ENCODE measurements around the gene SMG6.

The SMG6 gene

DNA sequence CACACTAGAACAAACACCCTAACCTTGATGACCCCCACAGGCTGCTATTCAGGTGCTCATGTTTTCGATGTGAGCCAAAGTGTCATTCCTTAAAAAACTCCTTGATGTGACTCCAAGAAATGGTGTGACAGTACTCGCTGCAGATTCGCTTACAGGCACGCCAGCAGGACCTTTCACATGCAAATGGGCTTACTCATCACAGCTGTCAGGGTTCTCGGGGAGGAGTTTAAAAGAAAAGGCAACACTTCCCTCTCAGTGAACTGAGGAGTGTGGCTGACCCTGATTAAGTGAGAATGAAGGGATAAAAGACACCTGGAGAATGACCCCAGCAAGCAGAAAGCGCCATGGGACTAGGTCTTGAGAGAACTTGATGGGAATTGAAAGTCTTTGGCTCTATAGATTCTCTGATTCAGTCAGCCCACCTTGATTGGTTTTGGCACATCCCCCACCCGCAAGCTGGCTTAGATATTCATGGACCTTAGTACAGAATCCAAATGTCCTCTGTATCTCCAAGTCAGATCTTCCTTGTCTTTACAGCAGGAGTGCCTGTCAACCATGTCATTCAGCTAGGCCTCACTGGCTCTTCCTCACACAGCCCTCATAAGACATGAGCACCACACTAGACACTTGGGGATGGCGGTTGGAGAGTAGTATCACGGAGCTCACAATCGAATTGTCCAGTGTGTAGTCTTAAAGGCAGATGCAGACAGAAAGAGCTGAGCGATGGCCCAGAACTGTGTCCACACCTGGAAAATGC, 166.1 kb downstream of the SMG6 start:
- no peak for DNase-seq

DNA sequence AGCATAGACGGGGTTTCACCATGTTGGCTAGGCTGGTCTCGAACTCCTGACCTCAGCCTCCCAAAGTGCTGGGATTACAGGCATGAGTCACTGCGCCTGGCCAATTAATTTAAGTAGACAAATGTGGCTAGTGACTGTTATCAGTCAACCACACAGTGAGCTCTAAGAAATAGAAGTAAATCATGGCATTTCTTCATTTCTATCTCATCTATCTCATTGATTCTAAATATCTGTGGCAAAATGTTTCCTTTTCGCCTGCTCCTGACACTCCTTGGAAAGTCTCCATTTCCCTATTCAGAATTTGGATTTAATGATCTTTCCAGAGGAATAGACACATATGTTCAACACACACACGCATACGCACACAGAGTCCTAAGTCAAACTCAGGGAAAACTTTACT, 167.3 kb downstream of the SMG6 start:
- no peak for DNase-seq

DNA sequence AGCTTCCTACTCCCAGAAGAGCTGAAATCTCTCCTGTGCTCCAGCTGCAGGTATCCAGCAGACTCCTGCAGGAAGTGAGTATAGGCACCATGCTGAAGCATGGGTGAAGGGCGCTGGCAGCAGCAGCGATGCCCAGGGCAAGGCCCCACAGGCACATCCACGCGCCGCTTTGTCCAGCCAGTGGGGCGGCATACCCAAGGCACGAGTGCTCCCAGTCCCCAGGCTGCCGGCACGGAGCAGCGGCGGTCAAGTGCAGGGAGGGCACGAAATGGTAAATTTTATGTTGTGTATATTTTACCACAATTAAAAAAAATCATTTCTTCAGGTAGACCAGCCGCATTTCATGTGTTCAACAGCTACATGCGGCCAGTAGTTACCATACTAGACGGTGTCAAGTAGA, 175.6 kb downstream of the SMG6 start:
- DNase-seq: no peak

DNA sequence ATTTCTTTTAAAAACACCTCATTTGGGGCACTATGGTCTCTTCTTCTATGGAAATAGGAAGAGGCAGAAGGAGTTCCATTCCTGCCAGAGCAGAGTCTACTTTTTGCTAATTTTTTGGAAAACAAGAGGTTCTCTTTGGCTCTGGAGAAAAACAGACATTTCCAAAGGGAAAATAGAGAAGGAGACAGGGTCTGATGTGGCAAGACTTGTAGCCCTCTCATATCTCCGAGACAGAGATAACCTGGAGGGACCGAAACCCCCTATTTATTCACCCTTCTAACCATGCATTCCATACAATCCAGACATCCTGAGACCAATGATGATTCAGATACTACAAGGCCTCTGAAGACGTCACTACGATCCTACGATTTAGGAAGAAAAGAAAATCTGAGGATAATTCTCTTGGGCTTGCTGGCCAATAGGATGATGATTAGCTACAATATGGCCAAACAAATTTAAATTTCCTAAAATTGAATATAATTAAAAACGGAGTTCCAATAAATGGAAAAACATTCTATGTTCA, 178.5 kb downstream of the SMG6 start:
- no peak for DNase-seq

DNA sequence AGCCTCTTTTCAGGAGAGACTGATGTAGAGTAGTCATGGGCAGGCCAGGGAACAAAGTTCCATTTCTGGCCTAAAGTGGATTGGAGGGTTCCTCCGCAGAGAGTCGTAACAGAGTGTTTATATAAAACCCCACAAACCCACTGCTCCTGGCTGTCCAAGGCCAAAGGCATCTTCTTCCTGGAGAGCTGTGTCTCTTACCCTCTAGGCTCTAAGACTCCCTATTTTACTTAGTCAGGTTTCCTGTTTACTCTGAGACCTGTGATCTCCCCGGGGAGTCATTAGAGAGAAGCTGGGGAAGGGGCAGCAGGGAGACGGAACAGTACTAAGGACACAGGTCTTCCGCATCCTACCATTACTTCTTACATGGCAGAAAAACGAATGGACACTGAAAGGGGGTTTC, 179.2 kb downstream of the SMG6 start:
- DNase-seq: no peak

DNA sequence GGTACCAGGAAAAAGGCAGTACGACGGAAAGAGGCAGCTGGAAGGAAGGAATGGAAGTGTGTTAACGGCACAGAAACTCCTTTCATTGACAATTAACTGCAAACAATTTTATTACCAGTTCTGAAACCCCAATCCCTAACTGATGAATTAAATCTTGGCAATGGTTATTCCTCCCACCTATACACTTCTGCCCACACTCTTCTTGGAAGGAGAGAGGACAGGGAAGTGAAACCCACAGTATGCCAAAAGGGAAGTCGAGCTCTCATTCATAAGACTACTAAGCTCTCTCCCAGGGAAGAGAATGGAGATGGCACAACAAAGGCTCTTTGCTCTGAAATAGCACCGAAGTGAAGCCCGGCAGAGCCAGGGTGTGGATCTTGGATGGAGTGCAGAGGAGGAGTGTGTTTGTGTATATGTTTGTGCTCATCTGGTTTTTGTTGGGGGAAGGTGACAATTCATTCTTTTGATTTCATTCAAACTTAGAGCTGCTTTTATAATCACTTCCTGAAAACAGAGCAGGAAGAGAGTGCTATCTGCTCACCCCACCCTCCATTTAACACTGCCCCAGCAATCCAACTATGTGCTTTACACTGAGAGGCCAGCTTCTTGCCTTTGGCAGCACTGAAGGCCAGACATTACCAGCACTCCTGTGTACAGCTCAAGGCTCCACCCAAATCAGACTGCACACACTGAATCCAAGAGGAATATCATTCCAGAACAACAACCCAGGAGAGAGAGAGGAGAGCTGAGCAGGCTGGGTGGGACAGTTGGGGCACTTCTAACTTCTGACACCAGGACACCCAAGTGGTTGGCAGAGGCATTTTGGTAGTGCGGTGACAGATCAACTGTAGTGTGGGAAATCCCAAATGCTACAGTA, 180.0 kb downstream of the SMG6 start:
- no peak for DNase-seq

DNA sequence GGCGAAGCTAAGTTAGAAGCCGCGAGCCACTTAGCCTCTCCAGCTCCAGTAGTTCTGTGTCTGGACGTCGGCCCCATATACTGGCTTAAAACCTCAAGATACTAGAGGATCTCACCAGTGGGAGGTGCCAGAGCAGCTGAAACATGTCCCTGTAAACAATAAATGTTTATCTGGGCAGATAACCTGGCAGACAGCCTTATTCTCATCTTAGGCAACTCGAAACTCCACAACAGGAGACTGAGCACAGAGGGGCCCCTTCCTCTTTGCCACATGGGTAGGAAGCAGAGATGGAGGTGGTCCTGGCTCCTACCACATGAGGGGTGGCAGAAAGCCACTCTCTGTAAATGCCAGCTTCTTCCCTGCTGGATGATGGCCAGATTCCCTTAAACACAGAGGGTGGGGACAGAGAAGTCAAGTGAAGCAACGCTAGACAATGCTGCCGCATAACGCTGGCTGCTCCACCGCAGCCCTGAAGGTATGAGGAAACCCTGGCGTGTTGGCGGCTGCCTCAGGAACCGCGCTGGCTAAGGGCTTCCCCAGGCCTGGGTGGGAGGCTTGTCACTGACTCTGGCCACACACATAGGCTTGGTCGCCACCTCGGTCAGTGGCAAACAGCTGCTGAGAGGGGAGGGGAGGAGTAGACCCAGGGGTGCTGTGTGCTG, 180.8 kb downstream of the SMG6 start:
- DNase-seq: peak; percentile 2

DNA sequence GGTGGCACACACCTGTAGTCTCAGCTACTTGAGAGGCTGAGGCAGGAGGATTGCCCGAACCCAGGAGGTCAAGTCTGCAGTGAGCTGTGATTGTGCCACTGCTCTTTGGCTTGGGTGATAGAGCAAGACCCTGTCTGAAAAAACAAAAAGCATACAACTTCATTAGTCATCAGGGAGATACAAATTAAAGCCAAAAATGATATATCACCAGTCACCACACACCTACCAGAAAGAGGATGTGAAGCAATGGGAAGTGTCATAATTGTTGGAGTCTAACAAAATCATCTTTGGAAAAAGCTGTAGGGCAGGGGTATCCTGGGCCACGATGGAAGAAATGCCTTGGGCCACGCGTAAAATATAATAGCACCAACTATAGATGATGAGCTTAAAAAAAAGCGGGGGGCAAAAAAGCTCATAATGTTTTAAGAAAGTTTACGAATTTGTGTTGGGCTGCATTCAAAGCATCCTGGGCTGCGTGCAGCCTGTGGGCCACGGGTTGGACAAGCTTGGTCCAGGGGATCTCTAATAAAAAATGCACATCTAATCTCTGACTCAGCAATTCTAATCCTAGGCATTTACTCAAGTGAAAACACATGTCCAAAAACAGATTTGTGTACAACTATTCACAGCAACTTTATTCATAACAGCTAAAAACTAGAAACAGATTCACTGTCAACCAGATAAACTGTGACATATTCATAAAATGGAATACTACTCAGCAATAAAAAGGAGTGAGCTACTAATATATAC, 182.8 kb downstream of the SMG6 start:
- no peak for DNase-seq

DNA sequence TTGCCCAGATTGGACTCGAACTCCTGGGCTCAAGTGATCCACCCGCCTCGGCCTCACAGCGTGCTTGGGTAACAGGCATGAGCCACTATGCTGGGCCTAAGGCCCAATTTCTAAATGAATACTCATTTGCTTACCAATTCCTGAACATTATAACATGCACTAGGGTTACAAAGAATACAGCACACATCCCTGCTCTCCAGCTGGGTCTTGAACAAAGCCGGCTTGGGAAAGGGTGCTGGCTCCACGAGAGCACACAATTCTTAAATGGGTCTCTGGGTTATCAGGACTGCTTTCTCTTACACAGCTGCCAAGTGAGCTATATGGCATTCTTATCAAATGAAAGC, 190.3 kb downstream of the SMG6 start:
- DNase-seq: no peak

DNA sequence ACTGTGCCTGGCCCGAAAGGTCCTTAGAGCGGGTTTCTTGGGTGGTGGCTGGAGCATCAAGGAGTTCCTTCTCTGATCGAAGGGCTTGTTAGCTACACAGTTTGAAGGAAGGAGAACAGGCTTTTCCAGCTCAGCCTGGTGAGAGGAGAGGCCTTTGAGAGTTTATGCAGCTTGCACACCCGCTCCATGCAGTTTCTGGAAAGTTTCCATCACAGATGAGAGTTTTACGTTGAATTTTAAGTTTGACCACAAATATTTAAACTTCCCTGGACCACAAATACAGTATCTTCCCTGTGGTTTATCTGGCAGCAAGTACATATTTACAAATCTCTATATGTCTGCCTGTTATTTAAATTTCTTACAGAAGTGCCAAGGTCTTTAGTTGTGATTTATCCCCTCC, 191.9 kb downstream of the SMG6 start:
- DNase-seq: no peak

DNA sequence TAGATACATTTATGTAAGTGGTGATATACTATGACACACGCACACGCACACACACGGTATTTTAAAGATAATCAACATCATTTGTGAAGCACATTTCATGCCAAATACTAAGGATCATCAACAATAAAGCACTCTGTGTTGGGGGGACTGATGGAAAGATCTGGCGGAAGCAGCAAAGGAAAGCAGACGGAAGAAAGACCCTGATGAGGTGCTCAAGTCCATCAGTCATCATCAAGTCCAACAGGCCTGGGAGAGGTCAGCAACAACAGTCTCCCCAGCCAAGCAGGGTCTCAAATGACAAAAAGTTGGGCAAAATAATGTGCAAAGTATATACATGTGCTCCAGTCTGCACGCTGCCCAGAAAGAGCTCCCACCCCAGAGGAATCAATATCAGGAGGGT, 193.1 kb downstream of the SMG6 start:
- DNase-seq: no peak

DNA sequence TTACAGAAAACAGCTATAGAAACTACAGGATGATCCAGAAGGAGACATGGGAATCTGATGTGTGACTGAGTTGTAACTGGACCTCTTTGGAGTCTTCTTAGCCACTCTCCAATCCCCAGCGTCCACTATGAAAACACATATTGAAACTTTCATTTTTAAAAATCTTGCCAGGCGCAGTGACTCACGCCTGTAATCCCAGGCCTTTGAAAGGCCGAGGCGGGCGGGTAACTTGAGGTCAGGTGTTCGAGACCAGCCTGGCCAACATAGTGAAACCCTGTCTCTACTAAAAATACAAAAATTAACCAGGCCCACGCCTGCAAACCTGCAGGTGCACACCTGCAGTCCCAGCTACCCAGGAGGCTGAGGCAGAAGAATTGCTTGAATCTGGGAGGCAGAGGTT, 195.4 kb downstream of the SMG6 start:
- no peak for DNase-seq

DNA sequence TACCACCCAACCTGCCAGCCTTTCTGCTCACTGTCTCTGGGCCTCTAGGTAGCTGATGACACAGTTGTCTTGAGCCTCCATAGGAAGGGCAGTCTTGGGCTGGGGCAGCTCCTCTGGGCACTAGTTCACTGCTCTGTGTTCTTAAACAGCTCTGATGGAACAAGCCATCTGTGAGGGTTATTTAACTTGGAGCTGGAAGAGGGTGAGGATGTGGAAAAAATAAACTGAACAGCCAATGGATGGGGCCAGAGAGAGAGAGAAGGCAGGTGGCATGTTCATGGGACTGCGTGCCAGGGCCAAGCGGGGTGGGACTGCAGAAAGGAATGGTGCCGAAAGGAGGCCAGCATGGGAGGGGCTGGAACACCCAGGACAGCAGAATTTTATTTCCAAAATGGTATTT, 196.1 kb downstream of the SMG6 start:
- no peak for DNase-seq

DNA sequence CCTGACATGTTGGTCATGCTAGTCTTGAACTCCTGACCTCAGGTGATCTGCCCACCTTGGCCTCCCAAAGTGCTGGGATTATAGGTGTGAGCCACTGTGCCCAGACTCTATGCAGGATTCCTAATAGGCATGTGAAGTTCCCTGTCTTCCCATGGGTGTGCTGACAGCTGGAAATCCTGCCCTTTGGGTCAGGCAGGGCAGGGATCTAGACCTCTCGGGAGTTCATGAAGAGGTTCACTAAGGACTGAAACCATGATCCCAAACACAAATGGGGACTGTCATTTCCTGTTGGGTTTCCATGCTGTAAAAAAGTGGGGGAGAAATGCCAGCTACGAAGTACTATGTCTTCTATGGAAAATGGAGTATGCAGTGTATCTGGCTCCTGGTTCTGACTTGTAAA, 196.5 kb downstream of the SMG6 start:
- DNase-seq: no peak

DNA sequence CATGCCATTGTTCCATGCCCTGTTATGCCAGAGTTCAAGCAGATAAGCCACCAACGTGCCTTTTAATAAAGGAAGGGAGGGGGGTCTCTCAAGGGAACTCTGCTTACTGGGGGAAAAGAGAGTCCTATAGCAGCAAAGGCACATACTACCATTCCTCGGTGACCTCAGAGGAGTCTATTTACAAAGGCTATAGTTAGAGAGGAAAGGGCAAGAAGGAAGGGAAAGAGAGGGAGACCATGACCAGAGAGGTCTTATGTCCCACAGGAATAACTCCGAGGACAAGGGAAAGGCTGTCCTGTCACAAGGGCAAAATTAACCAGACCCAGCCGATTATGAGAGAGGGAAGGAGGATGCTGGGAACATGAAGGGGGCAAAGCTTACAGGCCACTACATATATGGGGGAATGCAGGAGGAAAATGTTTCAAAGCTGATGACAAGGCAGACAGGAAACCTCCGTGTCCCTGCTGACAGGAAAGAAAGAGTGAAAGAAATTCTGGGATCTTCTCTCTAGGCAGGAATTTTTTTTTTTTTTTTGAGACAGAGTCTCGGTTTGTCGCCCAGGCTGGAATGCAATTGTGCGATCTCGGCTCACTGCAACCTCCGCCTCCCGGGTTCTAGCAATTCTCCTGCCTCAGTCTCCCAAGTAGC, 197.2 kb downstream of the SMG6 start:
- no peak for DNase-seq

DNA sequence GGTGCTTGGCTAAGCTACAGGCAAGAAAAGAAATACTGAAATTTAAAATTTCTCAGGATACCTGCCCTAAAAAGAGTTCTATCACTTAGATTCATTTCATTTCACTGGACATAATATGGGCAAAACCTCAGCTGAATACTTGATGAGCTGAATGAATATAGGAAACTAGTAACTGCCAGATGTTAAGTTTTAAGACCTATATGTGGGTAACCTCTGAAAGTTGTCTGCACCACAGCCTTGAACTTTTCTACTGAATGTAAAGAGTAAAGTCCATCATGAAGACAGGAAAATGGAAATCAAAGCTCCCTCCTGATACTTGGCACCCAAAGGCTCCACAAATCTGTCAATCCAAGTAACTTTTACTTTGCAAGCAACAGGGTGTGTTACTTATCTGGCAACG, 197.9 kb downstream of the SMG6 start:
- no peak for DNase-seq

DNA sequence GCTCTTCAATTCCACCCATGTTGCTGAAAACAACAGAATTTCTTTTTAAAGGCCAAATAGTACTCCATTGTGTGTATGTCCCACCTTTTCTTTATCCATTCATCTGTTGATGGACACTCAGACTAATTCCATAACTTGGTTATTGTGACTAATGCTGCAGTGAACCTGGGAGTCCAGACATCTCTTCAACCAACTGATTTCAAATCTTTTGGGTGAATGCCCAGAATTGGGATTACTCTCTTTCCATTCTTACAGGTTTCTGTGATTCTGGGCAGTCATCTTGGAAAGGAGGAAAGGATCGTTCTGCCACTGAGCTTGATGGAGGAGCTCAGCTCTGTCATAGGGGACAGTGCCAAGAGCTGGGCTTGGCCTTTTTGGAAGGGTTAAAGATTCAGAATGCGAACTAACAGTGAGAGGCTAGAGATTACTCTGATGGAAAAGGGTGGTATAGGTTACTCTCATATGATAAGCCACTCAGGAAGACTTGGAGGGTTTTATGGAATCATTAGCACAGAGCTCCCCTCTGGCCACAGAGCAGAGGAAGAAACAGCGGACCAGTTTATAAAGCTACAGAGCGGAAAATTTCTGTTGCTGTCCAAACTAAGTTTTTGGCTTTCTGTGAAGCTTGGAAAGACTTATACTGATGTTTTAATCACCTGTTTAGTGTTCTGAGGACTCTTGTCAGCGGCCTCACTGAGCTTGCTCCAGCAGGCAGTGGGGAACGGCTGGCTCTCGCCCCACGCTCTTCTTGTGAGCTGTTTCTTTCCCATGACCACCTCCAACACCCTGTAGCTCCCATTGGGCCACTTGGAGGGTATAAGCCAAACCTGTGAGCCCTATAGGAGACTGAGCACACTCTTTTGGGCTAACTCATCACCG, 200.4 kb downstream of the SMG6 start:
- no peak for DNase-seq

DNA sequence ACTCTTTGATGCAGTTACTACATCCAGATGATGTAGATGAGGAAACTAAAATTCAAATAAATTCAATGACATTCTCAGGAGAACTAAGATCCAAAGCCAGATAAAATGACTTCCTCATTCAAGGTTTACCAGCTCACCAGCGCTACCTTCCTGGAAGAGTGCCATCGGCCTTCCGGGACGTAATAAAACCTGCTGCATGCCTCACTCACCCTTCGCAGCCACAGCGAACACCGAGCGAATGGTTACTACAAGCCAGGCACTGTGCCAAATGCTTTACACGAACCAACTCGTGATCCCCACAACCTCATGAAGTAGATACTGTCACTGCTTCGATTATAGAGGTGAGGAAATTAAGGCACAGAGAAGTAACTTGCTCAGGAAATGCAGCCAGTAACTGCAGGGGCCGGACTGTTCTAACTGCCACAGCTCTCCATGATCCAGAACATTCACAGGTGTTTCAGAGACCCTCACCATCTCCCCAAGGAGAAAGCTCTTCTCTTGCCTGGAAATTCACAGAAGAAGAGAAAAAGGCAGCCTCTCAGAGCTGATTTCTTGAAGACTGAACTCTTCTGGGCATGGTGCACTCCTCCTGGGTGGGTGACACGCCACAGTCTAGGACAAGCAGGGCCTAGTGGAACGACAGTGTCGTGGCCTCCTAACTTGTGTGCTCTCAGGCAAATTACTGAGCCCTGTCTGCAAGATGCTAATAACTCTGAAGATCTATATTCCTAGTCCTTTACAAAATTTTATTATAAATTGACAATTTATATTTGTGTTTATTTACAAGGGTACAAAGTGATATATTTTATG, 201.9 kb downstream of the SMG6 start:
- no peak for DNase-seq

DNA sequence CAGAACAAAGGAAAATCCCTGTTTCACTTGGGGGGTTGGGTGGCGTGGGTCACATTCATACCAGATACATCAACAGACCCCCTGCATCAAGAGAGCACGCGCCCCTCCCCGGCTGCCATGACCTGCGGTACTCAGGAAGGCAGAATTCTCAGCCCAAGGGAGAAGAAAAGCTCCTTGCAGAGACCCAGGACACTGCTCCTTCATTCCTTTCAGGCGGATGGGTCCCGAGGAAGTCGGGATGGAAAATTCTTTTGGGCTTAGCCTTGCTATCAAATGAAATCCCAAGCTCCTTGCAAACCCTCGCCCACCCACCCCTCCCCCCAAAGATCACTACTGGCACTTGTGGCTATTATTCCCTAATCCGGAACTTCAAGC, 208.1 kb downstream of the SMG6 start:
- no peak for DNase-seq

DNA sequence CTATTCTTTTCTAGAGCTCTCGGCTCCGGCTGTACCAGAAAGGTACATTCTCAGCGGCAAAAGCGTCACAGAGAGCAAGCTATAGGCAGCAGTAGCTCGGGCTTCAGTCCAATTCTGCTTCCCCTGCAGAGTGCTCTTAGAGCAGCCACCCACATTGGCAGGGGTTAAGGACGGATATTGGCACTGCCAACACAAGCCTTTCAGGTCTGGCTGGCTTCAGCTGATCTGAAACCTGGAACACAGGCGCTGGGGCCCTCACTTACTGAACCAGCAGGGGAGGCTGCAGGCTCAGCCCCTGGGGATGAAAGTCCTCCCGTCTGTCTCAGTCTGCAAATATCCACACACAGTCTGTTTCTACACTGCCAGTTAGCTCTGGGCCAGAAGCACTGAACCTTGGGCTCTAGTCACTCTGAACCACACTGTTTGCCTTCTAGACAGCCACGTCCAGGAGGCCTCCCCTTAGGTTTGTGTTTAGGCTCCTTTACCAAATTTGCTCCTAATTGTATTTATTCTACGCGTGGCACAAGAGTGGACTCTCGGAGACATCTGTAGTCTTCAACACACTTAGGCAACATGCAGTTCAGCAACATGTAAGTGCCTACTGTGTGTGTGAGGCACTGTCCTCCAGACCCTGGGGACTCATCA, 208.6 kb downstream of the SMG6 start:
- no peak for DNase-seq
